ENCODE data around the gene YTHDF1.

Gene YTHDF1

DNA sequence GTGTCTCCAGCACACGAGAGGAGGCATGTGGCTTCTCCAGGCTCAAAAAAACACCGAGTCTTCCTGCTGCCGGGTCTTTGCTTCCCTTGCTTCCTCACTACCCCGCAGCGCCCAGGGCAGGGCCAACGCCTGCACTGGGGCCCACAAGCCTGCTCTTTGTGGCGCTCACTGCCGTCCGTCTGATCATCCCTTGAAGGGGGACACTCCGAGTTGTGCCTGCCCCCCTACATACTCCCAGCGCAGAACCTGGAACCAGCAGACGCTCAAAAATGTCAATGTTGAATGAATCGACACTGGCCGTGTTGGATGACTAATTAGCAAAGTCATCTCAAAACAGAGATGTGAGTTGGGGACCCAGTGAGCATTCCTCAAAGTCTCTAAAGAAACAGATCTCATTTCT is 48.6 kb upstream of the YTHDF1 start (continued):
- TF ChIP-seq, protein P1, sequence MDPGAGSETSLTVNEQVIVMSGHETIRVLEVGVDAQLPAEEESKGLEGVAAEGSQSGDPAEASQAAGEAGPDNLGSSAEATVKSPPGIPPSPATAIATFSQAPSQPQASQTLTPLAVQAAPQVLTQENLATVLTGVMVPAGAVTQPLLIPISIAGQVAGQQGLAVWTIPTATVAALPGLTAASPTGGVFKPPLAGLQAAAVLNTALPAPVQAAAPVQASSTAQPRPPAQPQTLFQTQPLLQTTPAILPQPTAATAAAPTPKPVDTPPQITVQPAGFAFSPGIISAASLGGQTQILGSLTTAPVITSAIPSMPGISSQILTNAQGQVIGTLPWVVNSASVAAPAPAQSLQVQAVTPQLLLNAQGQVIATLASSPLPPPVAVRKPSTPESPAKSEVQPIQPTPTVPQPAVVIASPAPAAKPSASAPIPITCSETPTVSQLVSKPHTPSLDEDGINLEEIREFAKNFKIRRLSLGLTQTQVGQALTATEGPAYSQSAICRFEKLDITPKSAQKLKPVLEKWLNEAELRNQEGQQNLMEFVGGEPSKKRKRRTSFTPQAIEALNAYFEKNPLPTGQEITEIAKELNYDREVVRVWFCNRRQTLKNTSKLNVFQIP (CRISPR knock-in tag; IDR thresholded peaks at IDR 0.05; ENCODE audit: borderline replicate concordance, low read depth): no peak
- TF ChIP-seq, protein P2, sequence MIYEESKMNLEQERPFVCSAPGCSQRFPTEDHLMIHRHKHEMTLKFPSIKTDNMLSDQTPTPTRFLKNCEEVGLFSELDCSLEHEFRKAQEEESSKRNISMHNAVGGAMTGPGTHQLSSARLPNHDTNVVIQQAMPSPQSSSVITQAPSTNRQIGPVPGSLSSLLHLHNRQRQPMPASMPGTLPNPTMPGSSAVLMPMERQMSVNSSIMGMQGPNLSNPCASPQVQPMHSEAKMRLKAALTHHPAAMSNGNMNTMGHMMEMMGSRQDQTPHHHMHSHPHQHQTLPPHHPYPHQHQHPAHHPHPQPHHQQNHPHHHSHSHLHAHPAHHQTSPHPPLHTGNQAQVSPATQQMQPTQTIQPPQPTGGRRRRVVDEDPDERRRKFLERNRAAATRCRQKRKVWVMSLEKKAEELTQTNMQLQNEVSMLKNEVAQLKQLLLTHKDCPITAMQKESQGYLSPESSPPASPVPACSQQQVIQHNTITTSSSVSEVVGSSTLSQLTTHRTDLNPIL (CRISPR knock-in tag; IDR thresholded peaks at IDR 0.05; ENCODE audit: low read depth): no peak
- TF ChIP-seq TOX (CRISPR knock-in tag; IDR thresholded peaks at IDR 0.05; ENCODE audit: borderline replicate concordance) (no peak), RARB (CRISPR knock-in tag; IDR thresholded peaks at IDR 0.05) (no peak), ZC3H10 (CRISPR knock-in tag; IDR thresholded peaks at IDR 0.05) (no peak), ZNF565 (CRISPR knock-in tag; conservative IDR thresholded peaks at IDR 0.05; ENCODE audit: low read depth) (no peak), ZNF70 (CRISPR knock-in tag; IDR thresholded peaks at IDR 0.05) (no peak)

DNA sequence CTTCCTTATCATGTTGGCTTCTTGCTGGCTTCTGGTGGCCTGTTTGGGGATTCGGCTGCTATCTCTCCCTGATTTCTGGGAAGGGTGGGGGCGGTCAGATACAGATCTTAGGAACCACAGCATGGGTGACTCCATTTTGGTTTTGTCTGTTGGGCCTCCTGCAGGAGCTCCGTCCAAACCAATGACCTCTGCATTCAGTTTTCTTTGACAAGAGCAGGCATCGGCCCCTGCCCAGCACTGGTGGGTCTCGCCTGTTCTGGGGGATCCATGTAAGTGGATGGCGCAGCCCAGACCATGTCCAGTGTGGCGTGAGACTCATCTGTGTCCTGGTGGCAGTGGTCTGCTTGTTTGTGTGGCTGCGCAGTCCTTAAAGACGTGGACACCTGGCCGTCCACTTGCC is 48.1 kb upstream of the YTHDF1 start:
- ATAC-seq: no peak
- TF ChIP-seq ESRRG (CRISPR knock-in tag; IDR thresholded peaks at IDR 0.05): no peak
- TF ChIP-seq, protein P1 (CRISPR knock-in tag; IDR thresholded peaks at IDR 0.05; ENCODE audit: borderline replicate concordance, low read depth): no peak
- TF ChIP-seq ZNF565 (CRISPR knock-in tag; conservative IDR thresholded peaks at IDR 0.05; ENCODE audit: low read depth): no peak
- TF ChIP-seq ZNF8 (CRISPR knock-in tag; IDR thresholded peaks at IDR 0.05): no peak
- no peak for TF ChIP-seq ZFP30 (CRISPR knock-in tag; IDR thresholded peaks at IDR 0.05)
- no peak for TF ChIP-seq SNAI2 (CRISPR knock-in tag; IDR thresholded peaks at IDR 0.05)
- no peak for TF ChIP-seq ZFP3 (CRISPR knock-in tag; IDR thresholded peaks at IDR 0.05)
- TF ChIP-seq, protein P3, sequence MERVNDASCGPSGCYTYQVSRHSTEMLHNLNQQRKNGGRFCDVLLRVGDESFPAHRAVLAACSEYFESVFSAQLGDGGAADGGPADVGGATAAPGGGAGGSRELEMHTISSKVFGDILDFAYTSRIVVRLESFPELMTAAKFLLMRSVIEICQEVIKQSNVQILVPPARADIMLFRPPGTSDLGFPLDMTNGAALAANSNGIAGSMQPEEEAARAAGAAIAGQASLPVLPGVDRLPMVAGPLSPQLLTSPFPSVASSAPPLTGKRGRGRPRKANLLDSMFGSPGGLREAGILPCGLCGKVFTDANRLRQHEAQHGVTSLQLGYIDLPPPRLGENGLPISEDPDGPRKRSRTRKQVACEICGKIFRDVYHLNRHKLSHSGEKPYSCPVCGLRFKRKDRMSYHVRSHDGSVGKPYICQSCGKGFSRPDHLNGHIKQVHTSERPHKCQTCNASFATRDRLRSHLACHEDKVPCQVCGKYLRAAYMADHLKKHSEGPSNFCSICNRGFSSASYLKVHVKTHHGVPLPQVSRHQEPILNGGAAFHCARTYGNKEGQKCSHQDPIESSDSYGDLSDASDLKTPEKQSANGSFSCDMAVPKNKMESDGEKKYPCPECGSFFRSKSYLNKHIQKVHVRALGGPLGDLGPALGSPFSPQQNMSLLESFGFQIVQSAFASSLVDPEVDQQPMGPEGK (CRISPR knock-in tag; IDR thresholded peaks at IDR 0.05; ENCODE audit: borderline replicate concordance): no peak
- TF ChIP-seq PPARA (CRISPR knock-in tag; IDR thresholded peaks at IDR 0.05; ENCODE audit: borderline replicate concordance): no peak
- no peak for TF ChIP-seq TOX (CRISPR knock-in tag; IDR thresholded peaks at IDR 0.05; ENCODE audit: borderline replicate concordance)
- TF ChIP-seq, protein P4, sequence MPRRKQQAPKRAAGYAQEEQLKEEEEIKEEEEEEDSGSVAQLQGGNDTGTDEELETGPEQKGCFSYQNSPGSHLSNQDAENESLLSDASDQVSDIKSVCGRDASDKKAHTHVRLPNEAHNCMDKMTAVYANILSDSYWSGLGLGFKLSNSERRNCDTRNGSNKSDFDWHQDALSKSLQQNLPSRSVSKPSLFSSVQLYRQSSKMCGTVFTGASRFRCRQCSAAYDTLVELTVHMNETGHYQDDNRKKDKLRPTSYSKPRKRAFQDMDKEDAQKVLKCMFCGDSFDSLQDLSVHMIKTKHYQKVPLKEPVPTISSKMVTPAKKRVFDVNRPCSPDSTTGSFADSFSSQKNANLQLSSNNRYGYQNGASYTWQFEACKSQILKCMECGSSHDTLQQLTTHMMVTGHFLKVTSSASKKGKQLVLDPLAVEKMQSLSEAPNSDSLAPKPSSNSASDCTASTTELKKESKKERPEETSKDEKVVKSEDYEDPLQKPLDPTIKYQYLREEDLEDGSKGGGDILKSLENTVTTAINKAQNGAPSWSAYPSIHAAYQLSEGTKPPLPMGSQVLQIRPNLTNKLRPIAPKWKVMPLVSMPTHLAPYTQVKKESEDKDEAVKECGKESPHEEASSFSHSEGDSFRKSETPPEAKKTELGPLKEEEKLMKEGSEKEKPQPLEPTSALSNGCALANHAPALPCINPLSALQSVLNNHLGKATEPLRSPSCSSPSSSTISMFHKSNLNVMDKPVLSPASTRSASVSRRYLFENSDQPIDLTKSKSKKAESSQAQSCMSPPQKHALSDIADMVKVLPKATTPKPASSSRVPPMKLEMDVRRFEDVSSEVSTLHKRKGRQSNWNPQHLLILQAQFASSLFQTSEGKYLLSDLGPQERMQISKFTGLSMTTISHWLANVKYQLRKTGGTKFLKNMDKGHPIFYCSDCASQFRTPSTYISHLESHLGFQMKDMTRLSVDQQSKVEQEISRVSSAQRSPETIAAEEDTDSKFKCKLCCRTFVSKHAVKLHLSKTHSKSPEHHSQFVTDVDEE (CRISPR knock-in tag; IDR thresholded peaks at IDR 0.05): no peak
- TF ChIP-seq, protein P5, sequence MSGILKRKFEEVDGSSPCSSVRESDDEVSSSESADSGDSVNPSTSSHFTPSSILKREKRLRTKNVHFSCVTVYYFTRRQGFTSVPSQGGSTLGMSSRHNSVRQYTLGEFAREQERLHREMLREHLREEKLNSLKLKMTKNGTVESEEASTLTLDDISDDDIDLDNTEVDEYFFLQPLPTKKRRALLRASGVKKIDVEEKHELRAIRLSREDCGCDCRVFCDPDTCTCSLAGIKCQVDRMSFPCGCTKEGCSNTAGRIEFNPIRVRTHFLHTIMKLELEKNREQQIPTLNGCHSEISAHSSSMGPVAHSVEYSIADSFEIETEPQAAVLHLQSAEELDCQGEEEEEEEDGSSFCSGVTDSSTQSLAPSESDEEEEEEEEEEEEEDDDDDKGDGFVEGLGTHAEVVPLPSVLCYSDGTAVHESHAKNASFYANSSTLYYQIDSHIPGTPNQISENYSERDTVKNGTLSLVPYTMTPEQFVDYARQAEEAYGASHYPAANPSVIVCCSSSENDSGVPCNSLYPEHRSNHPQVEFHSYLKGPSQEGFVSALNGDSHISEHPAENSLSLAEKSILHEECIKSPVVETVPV (CRISPR knock-in tag; IDR thresholded peaks at IDR 0.05): no peak
- TF ChIP-seq ISL1 (CRISPR knock-in tag; IDR thresholded peaks at IDR 0.05): no peak
- TF ChIP-seq TCF4 (CRISPR knock-in tag; IDR thresholded peaks at IDR 0.05; ENCODE audit: borderline replicate concordance): no peak
- no peak for TF ChIP-seq ZNF70 (CRISPR knock-in tag; IDR thresholded peaks at IDR 0.05)
- TF ChIP-seq BACH2 (CRISPR knock-in tag; IDR thresholded peaks at IDR 0.05; ENCODE audit: borderline replicate concordance): no peak
- TF ChIP-seq ARNTL (CRISPR knock-in tag; IDR thresholded peaks at IDR 0.05; ENCODE audit: borderline replicate concordance, low read depth): no peak
- TF ChIP-seq CSDC2 (CRISPR knock-in tag; IDR thresholded peaks at IDR 0.05): no peak
- no peak for TF ChIP-seq OSR1 (CRISPR knock-in tag; IDR thresholded peaks at IDR 0.05)
